IPS DF 6.9 (cell line): Measurements from ENCODE around the gene OSBPL1A.
A peak's percentile ranks its signal among the peaks of the same experiment; 100 is the strongest.
"Not testable (repeated sequence)": the region's sequence is repeated elsewhere in the genome, so short reads cannot be mapped to it uniquely, and the experiment has no call there.

Experiments used
- DNase-seq: peaks from one replicate; pipeline ENCODE4 v3.0.0-alpha.2; 2013; ENCODE audit warnings: low read depth, low spot score
- H3K27ac ChIP-seq: one replicate; pipeline ENCODE4 v1.5.1; 2013; ENCODE audit warnings: low read length, control low read depth
- H3K27me3 ChIP-seq: 2 replicates; pipeline ENCODE4 v1.6.1; 2013; ENCODE audit warnings: mild to moderate bottlenecking, low read length; ENCODE audit not compliant: control insufficient read depth, insufficient read depth
- H3K36me3 ChIP-seq: 2 replicates; pipeline ENCODE4 v1.6.1; 2013; ENCODE audit warnings: low read length; ENCODE audit not compliant: control insufficient read depth, insufficient read depth
- H3K4me1 ChIP-seq: 2 replicates; pipeline ENCODE4 v1.6.1; 2013; ENCODE audit warnings: low read length; ENCODE audit not compliant: control insufficient read depth, insufficient read depth
- H3K4me3 ChIP-seq: 2 replicates; pipeline ENCODE4 v1.5.1; 2013; ENCODE audit warnings: mild to moderate bottlenecking, low read length
- H3K9me3 ChIP-seq: 2 replicates; pipeline ENCODE4 v1.6.1; 2013; ENCODE audit warnings: low read length, inconsistent platforms; ENCODE audit not compliant: control insufficient read depth, insufficient read depth
- WGBS: extraction: QIAGEN DNeasy Blood & Tissue Kit; methylation state at CpG from one replicate; pipeline ENCODE4 v1.1.7; 2013; ENCODE audit warnings: mixed read lengths, missing lambda C conversion rate; ENCODE audit not compliant: insufficient read length, insufficient coverage; 5-methylcytosine and 5-hydroxymethylcytosine counted together

Gene OSBPL1A

GRCh38 chr18:24373328-24373727 lies 24.3 kb downstream of the OSBPL1A start:
- no peak overlapping the region for H3K4me3 ChIP-seq
- no peaks in the 10 kb centered on the region for H3K36me3 ChIP-seq
- no CpG with 5 or more reads among the region's 1 CpG for WGBS
- H3K9me3 ChIP-seq = no peaks in the 10 kb centered on the region
- DNase-seq = no peak
- H3K27me3 ChIP-seq = no peaks in the 10 kb centered on the region
- no peak overlapping the region for H3K27ac ChIP-seq
- H3K4me1 ChIP-seq = peaks cover 3% of the 10 kb centered on the region; the same call in 1 of the 2 replicates

DNA sequence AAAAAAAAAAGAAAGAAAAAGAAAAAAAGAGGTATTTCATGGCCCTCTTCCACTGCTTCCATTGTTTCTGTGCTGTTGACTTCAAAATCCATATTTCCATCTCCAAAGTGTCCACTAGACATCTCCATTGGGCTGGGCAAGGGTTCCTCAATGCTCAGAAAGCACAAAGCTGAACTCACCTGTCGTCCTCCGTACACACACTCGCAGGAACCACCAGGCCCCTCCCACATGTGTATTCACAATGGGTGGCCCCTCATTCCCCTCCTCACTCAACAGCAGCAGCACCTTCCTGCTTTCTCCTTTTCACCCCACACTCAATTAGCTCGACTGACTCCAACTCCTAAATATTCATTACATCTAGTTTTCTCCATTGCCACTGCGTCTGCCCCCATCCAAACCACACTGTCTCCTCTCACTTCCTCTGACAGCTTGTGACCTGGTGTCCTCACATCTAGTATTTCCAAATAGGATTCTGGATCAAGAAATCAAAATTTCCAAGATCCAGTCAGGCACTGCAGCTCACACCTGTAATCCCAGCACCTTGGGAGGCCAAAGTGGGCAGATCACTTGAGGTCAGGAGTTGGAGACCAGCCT lies 25.2 kb downstream of the OSBPL1A start:
- Histone ChIP-seq H3K27ac (no peak overlapping the region), H3K4me3 (no peak overlapping the region), H3K36me3 (no peaks in the 10 kb centered on the region), H3K9me3 (no peaks in the 10 kb centered on the region), H3K4me1 (0 out of 2 replicates have a peak, but pooled peaks cover 3% of the 10 kb centered on the region), H3K27me3 (no peaks in the 10 kb centered on the region)
- no CpG with 5 or more reads among the region's 5 CpGs for WGBS
- no peak for DNase-seq

- Histone ChIP-seq H3K4me3 (no peak overlapping the region), H3K9me3 (no peaks in the 10 kb centered on the region), H3K27me3 (no peaks in the 10 kb centered on the region), H3K36me3 (0 out of 2 replicates have a peak, but pooled peaks cover 3% of the 10 kb centered on the region), H3K27ac (no peak overlapping the region), H3K4me1 (0 out of 2 replicates have a peak, but pooled peaks cover 3% of the 10 kb centered on the region)
- no CpG with 5 or more reads among the region's 4 CpGs for WGBS
- DNase-seq = no peak
Measured at GRCh38 chr18:24370120-24370519, 27.5 kb downstream of the OSBPL1A start.

DNA sequence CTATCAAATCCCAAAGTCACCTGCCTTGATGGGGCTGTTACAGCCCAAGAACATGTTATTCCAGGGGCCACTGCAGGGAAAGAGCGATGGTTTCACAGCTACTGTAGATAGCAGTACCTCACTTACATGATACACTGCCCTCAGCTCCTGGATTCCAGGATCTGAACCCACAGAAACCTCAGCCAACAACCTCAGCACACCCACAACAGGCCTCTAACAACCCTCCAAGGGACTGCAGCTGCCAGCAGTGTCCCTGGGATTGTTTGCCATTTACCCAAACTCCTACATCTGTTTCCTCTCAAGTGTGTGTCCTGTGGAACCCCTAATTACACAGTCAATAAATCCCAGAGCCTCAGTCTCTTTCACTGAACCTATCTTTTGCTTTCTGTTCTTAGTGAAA lies 28.2 kb downstream of the OSBPL1A start:
- WGBS = no CpG with 5 or more reads among the region's 1 CpG
- H3K4me3 ChIP-seq = no peak overlapping the region
- no peaks in the 10 kb centered on the region for H3K27me3 ChIP-seq
- H3K9me3 ChIP-seq = no peaks in the 10 kb centered on the region
- no peak overlapping the region for H3K27ac ChIP-seq
- 0 out of 2 replicates have a peak, but pooled peaks cover 3% of the 10 kb centered on the region for H3K36me3 ChIP-seq
- no peaks in the 10 kb centered on the region for H3K4me1 ChIP-seq
- DNase-seq = no peak

DNA sequence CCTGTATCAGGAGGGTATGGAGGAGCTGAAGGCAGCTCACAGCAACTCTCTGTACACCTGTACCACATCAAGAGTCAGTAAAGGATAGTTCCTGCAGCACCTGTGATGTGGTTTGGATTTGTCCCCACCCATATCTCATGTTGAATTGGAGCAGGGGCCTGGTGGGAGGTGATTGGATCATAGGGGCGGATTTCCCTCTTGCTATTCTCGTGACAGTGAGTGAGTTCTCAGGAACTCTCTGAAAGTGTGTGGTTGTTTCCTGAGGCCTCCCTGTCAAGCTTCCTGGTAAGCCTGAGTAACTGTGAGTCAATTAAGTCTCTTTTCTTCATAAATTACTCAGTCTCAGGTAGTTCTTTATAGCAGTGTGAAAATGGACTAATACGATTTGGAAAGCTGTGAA lies 28.9 kb downstream of the OSBPL1A start:
- WGBS = no CpG with 5 or more reads among the region's 3 CpGs
- 0 out of 2 replicates have a peak, but pooled peaks cover 3% of the 10 kb centered on the region for H3K36me3 ChIP-seq
- H3K4me3 ChIP-seq = no peak overlapping the region
- H3K27ac ChIP-seq = no peak overlapping the region
- no peaks in the 10 kb centered on the region for H3K27me3 ChIP-seq
- no peaks in the 10 kb centered on the region for H3K4me1 ChIP-seq
- no peaks in the 10 kb centered on the region for H3K9me3 ChIP-seq
- DNase-seq = no peak

GRCh38 chr18:24366328-24366727 lies 31.3 kb downstream of the OSBPL1A start:
- H3K36me3 ChIP-seq = 0 out of 2 replicates have a peak, but pooled peaks cover 3% of the 10 kb centered on the region
- DNase-seq = no peak
- H3K27ac ChIP-seq = no peak overlapping the region
- no peak overlapping the region for H3K4me3 ChIP-seq
- H3K27me3 ChIP-seq = no peaks in the 10 kb centered on the region
- H3K9me3 ChIP-seq = no peaks in the 10 kb centered on the region
- H3K4me1 ChIP-seq = no peaks in the 10 kb centered on the region
- WGBS = no CpG with 5 or more reads among the region's 3 CpGs

DNA sequence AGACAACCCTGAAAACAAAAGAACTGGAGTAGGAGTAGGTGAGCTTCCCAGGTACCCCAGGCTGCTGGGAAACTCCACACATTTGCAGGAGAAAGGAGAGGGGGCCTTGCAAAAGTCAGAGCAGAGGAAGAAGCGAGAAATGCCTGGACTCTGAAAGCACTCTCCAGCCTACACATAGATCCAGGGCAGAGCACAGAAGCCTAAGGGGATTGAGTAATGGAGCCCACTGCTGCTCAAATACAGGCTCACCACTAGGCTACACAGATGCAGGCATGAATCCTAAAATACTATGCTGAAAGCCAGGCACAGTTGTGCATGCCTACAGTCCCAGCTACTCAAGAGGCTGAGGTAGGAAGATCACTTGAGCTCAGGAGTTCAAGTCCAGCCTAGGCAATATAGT lies 33.4 kb downstream of the OSBPL1A start:
- Histone ChIP-seq H3K27ac (no peak overlapping the region), H3K36me3 (0 out of 2 replicates have a peak, but pooled peaks cover 3% of the 10 kb centered on the region), H3K4me3 (no peak overlapping the region), H3K9me3 (no peaks in the 10 kb centered on the region), H3K27me3 (no peaks in the 10 kb centered on the region), H3K4me1 (no peaks in the 10 kb centered on the region)
- no peak for DNase-seq
- WGBS = no CpG with 5 or more reads among the region's 1 CpG

DNA sequence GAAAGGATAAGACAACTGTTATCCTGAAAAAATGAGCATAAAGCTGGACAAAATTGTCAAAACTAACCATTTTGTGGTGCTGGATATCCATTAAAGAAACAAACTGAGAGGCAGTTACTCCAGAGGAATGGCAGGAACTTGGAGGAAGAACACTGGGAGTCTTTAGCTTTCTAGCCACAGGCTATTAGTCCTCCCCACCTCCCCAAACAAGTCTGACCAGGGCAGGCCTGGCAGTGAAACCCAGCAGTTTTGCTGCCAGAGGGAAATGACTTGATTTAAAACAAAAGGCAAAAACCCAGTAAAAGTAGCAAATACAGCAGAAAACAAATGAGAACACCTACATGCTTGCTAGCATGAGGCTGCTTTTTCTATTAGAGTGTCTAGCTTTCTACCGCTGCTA lies 34.9 kb downstream of the OSBPL1A start:
- Histone ChIP-seq H3K9me3 (no peaks in the 10 kb centered on the region), H3K27ac (no peak overlapping the region), H3K36me3 (0 out of 2 replicates have a peak, but pooled peaks cover 3% of the 10 kb centered on the region), H3K4me3 (no peak overlapping the region), H3K27me3 (no peaks in the 10 kb centered on the region), H3K4me1 (no peaks in the 10 kb centered on the region)
- no peak for DNase-seq
- no CpG with 5 or more reads among the region's 1 CpG for WGBS

GRCh38 chr18:24359787-24360530 lies 37.7 kb downstream of the OSBPL1A start:
- not testable (repeated sequence) for H3K36me3 ChIP-seq, H3K4me3 ChIP-seq, H3K9me3 ChIP-seq, H3K27ac ChIP-seq, H3K4me1 ChIP-seq, H3K27me3 ChIP-seq
- WGBS = no CpG with 5 or more reads among the region's 9 CpGs
- DNase-seq = peak; percentile 22

GRCh38 chr18:24354278-24354677 lies 43.3 kb downstream of the OSBPL1A start:
- no CpG with 5 or more reads among the region's 6 CpGs for WGBS
- H3K27ac ChIP-seq = no peak overlapping the region
- no peak overlapping the region for H3K4me3 ChIP-seq
- no peak for DNase-seq
- H3K4me1 ChIP-seq = peaks cover 2% of the 10 kb centered on the region; the same call in 1 of the 2 replicates
- no peaks in the 10 kb centered on the region for H3K9me3 ChIP-seq
- no peaks in the 10 kb centered on the region for H3K36me3 ChIP-seq
- no peaks in the 10 kb centered on the region for H3K27me3 ChIP-seq
